ENCODE results near the gene HAPLN2. TPM values are rescaled to one million over a fixed set of nuclear protein-coding genes. Genes with fewer than 3 reads are reported as not detected.

HAPLN2 gene
- total RNA-seq, 4 donors from 2014 or later, result 0.18 TPM; not detected in 3

GRCh38 chr1:156647351-156647750 lies 28.1 kb downstream of the HAPLN2 start:
- H3K9me3 ChIP-seq, result no peaks in the 10 kb centered on the region
- peaks cover 0 to 99% (median 6%) of the 10 kb centered on the region in 4 donors for H3K27me3 ChIP-seq
- TF ChIP-seq, protein P1, sequence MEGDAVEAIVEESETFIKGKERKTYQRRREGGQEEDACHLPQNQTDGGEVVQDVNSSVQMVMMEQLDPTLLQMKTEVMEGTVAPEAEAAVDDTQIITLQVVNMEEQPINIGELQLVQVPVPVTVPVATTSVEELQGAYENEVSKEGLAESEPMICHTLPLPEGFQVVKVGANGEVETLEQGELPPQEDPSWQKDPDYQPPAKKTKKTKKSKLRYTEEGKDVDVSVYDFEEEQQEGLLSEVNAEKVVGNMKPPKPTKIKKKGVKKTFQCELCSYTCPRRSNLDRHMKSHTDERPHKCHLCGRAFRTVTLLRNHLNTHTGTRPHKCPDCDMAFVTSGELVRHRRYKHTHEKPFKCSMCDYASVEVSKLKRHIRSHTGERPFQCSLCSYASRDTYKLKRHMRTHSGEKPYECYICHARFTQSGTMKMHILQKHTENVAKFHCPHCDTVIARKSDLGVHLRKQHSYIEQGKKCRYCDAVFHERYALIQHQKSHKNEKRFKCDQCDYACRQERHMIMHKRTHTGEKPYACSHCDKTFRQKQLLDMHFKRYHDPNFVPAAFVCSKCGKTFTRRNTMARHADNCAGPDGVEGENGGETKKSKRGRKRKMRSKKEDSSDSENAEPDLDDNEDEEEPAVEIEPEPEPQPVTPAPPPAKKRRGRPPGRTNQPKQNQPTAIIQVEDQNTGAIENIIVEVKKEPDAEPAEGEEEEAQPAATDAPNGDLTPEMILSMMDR (IDR thresholded peaks at IDR 0.05), result no peak
- no peak for TF ChIP-seq POLR2A (IDR thresholded peaks at IDR 0.05)
- 79% methylated on average over 4 of the region's 10 CpGs; no CpG with 5 or more reads in 1 of the 2 donors for WGBS, 2 donors
- H3K4me3 ChIP-seq, result no peak overlapping the region
- H3K4me1 ChIP-seq, result peaks cover 0 to 2% (median under 1%) of the 10 kb centered on the region in 3 donors
- intact Hi-C loops (cut with DNase I), result no loop called here
- no peak for DNase-seq
- H3K27ac ChIP-seq, result no peak overlapping the region
- no peaks in the 10 kb centered on the region for H3K36me3 ChIP-seq

GRCh38 chr1:156648496-156648895 lies 29.3 kb downstream of the HAPLN2 start:
- Histone ChIP-seq H3K4me1 (no peaks in the 10 kb centered on the region), H3K27ac (no peak overlapping the region), H3K27me3 (peaks cover 0 to 99% (median 0%) of the 10 kb centered on the region in 4 donors), H3K36me3 (no peaks in the 10 kb centered on the region), H3K9me3 (no peaks in the 10 kb centered on the region), H3K4me3 (no peak overlapping the region)
- no peak for DNase-seq
- WGBS, 2 donors, result 91 to 94% methylated on average over 8 of the region's 10 CpGs
- TF ChIP-seq, protein P1 (IDR thresholded peaks at IDR 0.05), result no peak
- no peak for TF ChIP-seq POLR2A (IDR thresholded peaks at IDR 0.05)
- intact Hi-C loops (cut with DNase I), result no loop called here

GRCh38 chr1:156648951-156649350 lies 29.7 kb downstream of the HAPLN2 start:
- H3K27ac ChIP-seq, result no peak overlapping the region
- no peaks in the 10 kb centered on the region for H3K36me3 ChIP-seq
- no peak for DNase-seq
- intact Hi-C loops (cut with DNase I), result no loop called here
- no peaks in the 10 kb centered on the region for H3K4me1 ChIP-seq
- peaks cover 0 to 99% (median 0%) of the 10 kb centered on the region in 4 donors for H3K27me3 ChIP-seq
- H3K4me3 ChIP-seq, result no peak overlapping the region
- H3K9me3 ChIP-seq, result no peaks in the 10 kb centered on the region
- TF ChIP-seq POLR2A (IDR thresholded peaks at IDR 0.05), result no peak
- TF ChIP-seq, protein P1 (IDR thresholded peaks at IDR 0.05), result no peak
- 17 to 26% methylated on average over 1 to 2 of the region's 2 CpGs for WGBS, 2 donors

GRCh38 chr1:156652131-156652991 lies 33.1 kb downstream of the HAPLN2 start:
- H3K27ac ChIP-seq, result no peak overlapping the region
- 36 to 65% methylated on average over 7 to 12 of the region's 16 CpGs for WGBS, 2 donors
- TF ChIP-seq, protein P1 (IDR thresholded peaks at IDR 0.05), result no peak
- TF ChIP-seq POLR2A (IDR thresholded peaks at IDR 0.05), result no peak
- H3K27me3 ChIP-seq, result peaks cover 0 to 99% (median 0%) of the 10 kb centered on the region in 4 donors
- intact Hi-C loops (cut with DNase I), result no loop called here
- H3K4me3 ChIP-seq, result no peak overlapping the region
- DNase-seq, result no peak
- no peaks in the 10 kb centered on the region for H3K36me3 ChIP-seq
- peaks cover 9 to 13% (median 9%) of the 10 kb centered on the region in 3 donors for H3K4me1 ChIP-seq
- no peaks in the 10 kb centered on the region for H3K9me3 ChIP-seq

DNA sequence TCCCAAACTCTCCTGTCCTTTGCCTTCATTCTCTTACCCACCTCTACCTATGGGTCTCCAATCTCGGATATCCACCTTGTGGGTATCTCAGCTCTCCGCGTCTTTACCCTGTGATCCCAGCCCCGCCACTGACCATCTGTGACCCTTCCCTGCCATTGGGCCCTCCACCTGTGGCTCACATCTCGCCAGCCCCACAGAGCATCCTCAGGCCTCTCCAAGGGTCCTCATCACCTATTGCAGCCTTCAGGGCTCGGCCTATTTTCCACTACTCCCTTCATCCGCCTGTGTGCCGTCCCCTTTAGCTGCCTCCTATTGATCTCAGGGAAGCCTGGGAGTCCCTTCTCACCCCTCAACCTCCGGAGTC lies 33.8 kb downstream of the HAPLN2 start:
- TF ChIP-seq, protein P1 (IDR thresholded peaks at IDR 0.05), result no peak
- TF ChIP-seq POLR2A (IDR thresholded peaks at IDR 0.05), result no peak
- intact Hi-C loops (cut with DNase I), result no loop called here
- 74 to 79% methylated on average over 9 of the region's 9 CpGs for WGBS, 2 donors

More for the DNA sequence above, 33.8 kb downstream of the HAPLN2 start:
- H3K36me3 ChIP-seq, result no peaks in the 10 kb centered on the region
- H3K27me3 ChIP-seq, result peaks cover 0 to 98% (median 0%) of the 10 kb centered on the region in 4 donors
- H3K4me3 ChIP-seq, result no peak overlapping the region
- no peaks in the 10 kb centered on the region for H3K9me3 ChIP-seq
- H3K4me1 ChIP-seq, result peaks cover 14 to 19% (median 14%) of the 10 kb centered on the region in 3 donors
- no peak overlapping the region for H3K27ac ChIP-seq
- DNase-seq, result no peak

All from esophagus squamous epithelium (tissue), 5 donors.